ENCODE data around the gene PRKG1.

GRCh38 chr10:51528527-51528926 is 454.2 kb downstream of the PRKG1 start:
- TF ChIP-seq CTCF (conservative IDR thresholded peaks at IDR 0.05 in 1 of 2, IDR thresholded peaks at IDR 0.05 in 1 of 2; ENCODE audit: extremely low read depth in 1 of 2, insufficient read depth in 1 of 2, low read depth in 1 of 2, low read length in 2 of 2) (no peak), EZH2 (IDR thresholded peaks at IDR 0.05; ENCODE audit: borderline replicate concordance, low read length) (no peak)
